Measurements from ENCODE around the gene AJAP1.

AJAP1 gene

GRCh38 chr1:4728319-4729089, 74.1 kb downstream of the AJAP1 start:
- DNase-seq (ENCODE audit: low spot score) = no peak
- no peak for TF ChIP-seq CTCF (IDR thresholded peaks at IDR 0.05; ENCODE audit: borderline replicate concordance, control extremely low read depth, extremely low read depth, insufficient read depth, missing control alignments)
- in situ Hi-C loops (cut with MboI; ENCODE audit: low sequenced_read_pairs, unreplicated experiment) = no loop called here

DNA sequence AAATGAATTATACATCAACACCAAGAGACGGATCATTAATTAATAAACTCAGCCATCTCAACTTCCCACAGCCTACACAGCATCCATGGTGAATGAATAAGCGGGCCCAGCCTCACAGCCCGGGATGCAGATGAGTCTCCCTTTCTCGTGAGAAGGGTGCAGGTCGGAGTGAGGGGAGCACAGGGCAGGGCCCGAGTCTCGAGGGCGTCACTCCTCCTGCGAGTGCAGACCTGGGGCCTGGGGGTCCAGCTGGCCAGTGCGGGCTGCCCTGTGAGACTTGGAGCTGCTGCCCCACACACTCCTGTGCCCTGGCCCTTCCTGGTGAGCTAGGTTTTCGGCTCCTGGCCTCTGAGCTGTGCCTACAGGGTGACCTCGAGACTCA, 74.7 kb downstream of the AJAP1 start:
- in situ Hi-C loops (cut with MboI; ENCODE audit: low sequenced_read_pairs, unreplicated experiment) = no loop called here
- no peak for DNase-seq (ENCODE audit: low spot score)
- TF ChIP-seq CTCF (IDR thresholded peaks at IDR 0.05; ENCODE audit: borderline replicate concordance, control extremely low read depth, extremely low read depth, insufficient read depth, missing control alignments) = no peak

DNA sequence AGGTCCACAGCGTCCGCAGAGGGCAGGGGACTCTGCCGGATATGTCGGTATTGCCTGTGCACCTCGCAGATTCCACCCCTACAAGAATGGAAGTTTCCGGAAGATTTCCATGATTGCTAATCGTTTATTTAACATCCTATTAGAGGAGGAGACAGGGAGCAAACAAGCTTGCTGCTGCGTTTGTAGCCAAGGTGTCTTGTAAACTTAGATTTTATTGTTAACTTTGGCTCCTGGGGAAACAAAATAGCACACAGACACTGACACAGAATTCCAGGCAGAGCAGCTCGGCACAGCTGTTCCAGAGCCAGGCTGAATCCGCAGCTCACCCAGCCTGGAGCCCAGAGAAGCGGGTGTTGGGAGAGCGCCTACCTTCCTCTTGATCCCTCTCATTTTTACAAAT, 75.7 kb downstream of the AJAP1 start:
- no peak for TF ChIP-seq CTCF (IDR thresholded peaks at IDR 0.05; ENCODE audit: borderline replicate concordance, control extremely low read depth, extremely low read depth, insufficient read depth, missing control alignments)
- in situ Hi-C loops (cut with MboI; ENCODE audit: low sequenced_read_pairs, unreplicated experiment) = no loop called here
- no peak for DNase-seq (ENCODE audit: low spot score)

DNA sequence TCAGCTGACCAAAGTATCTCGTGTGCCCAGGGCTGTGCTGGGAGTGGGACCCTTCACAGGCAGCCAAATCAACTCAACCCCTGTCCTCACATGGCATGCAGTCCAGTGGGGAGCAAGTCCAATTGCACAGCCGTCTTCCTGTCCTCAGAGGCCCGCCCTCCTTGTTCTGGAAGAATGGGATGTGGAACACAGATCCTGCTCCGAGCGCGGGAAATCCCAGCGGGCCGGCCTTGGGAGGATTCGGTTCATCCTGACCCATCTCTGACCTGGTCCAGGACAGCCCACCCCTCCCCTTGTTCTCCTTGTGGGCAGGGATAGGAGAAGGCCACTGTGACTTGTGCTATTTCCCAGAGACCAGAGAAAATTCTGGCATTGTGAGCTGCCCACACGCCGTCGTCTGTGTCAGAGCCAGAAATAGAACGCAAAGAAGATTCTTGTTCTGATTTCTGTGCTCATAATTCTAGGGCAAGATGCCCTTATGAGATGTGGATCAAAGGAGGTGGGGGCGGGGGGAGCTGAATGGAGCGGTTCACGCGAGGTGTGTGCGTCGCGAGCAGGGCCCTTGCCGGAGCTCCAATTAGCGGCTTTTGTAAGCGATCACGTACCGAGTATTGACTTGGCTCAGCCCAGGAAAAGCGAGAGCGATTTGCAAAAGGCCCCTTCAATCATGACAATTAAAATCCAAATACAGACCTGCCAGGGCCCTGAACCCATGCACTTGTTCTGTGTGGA, 79.2 kb downstream of the AJAP1 start:
- TF ChIP-seq CTCF (IDR thresholded peaks at IDR 0.05; ENCODE audit: borderline replicate concordance, control extremely low read depth, extremely low read depth, insufficient read depth, missing control alignments) = no peak
- in situ Hi-C loops (cut with MboI; ENCODE audit: low sequenced_read_pairs, unreplicated experiment) = no loop called here
- no peak for DNase-seq (ENCODE audit: low spot score)

- in situ Hi-C loops (cut with MboI; ENCODE audit: low sequenced_read_pairs, unreplicated experiment) = no loop called here
- no peak for DNase-seq (ENCODE audit: low spot score)
- no peak for TF ChIP-seq CTCF (IDR thresholded peaks at IDR 0.05; ENCODE audit: borderline replicate concordance, control extremely low read depth, extremely low read depth, insufficient read depth, missing control alignments)
Observed at GRCh38 chr1:4734219-4734618, 79.8 kb downstream of the AJAP1 start.

DNA sequence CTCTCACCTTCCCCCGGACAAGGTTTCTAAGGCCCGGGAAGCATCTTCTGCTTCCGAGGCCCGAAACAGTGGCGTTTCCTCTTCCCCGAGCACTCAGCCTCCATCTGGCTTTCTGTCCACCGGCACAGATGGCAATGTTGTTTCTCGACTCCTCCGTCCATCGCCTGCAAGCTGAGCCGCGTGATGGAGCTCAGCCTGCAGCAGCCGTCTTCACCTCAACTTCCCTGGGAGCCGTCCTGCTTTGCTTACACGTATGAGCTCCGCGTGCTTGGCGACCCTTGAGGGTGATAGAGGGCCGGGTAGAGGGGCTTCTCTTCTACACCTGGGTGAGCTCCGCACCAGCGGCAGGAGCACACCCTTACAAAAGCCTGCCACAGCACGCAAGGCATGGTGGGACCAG, 80.4 kb downstream of the AJAP1 start:
- in situ Hi-C loops (cut with MboI; ENCODE audit: low sequenced_read_pairs, unreplicated experiment) = no loop called here
- no peak for DNase-seq (ENCODE audit: low spot score)
- no peak for TF ChIP-seq CTCF (IDR thresholded peaks at IDR 0.05; ENCODE audit: borderline replicate concordance, control extremely low read depth, extremely low read depth, insufficient read depth, missing control alignments)

Data from GM13976 (cell line).